ENCODE measurements around the gene TMEM59L. TPM values are rescaled to one million over a fixed set of nuclear protein-coding genes. Genes with fewer than 3 reads are reported as not detected.

TMEM59L gene
- total RNA-seq, 2 experiments from 2014 or later = not detected

GRCh38 chr19:18629166-18630088 lies 16.8 kb downstream of the TMEM59L start:
- ChIA-PET CTCF (no interaction called here), POLR2A (no interaction called here)

- POLR2A ChIA-PET = no interaction called here
- CTCF ChIA-PET = no interaction called here
Measured at GRCh38 chr19:18633321-18633720, 20.7 kb downstream of the TMEM59L start.

GRCh38 chr19:18634612-18635297 lies 22.1 kb downstream of the TMEM59L start:
- POLR2A ChIA-PET = no interaction called here
- CTCF ChIA-PET = interaction anchor here (1.1 kb wide), 1 partner anchor 45 kb away, joined by 3 read pairs; no protein-coding TSS in a partner anchor

- POLR2A ChIA-PET = interaction anchor here (1.7 kb wide), 1 partner anchor 196 kb away, joined by 3 read pairs; the partner anchor contains the start of gene UPF1
Measured at GRCh38 chr19:18635831-18636182, 23.1 kb downstream of the TMEM59L start.

GRCh38 chr19:18636183-18636968 lies 23.7 kb downstream of the TMEM59L start:
- ChIA-PET CTCF (no interaction called here), POLR2A (interaction anchor here (1.7 kb wide), 1 partner anchor 196 kb away, joined by 3 read pairs; the partner anchor contains the start of gene UPF1)

More at GRCh38 chr19:18635831-18636182, 23.1 kb downstream of the TMEM59L start:
- CTCF ChIA-PET = interaction anchor here (1.1 kb wide), 1 partner anchor 46 kb away, joined by 3 read pairs; no protein-coding TSS in a partner anchor

- POLR2A ChIA-PET = interaction anchor here (1.7 kb wide), 1 partner anchor 195 kb away, joined by 3 read pairs; the partner anchor contains the start of gene UPF1
- CTCF ChIA-PET = no interaction called here
Measured at GRCh38 chr19:18636969-18637629, 24.4 kb downstream of the TMEM59L start, which contains the start of gene KLHL26. TSS of gene KLHL26 (plus strand) at chr19:18637028. CDS start at chr19:18637055, 27 bp downstream.

GRCh38 chr19:18637673-18638630 lies 25.3 kb downstream of the TMEM59L start:
- POLR2A ChIA-PET = no interaction called here
- CTCF ChIA-PET = interaction anchor here (0.6 kb wide), 1 partner anchor 68 kb away, joined by 3 read pairs; no protein-coding TSS in a partner anchor

GRCh38 chr19:18639706-18640243 lies 27.1 kb downstream of the TMEM59L start:
- POLR2A ChIA-PET = interaction anchor here (0.6 kb wide), 1 partner anchor 89 kb away, joined by 7 read pairs; no protein-coding TSS in a partner anchor
- CTCF ChIA-PET = no interaction called here

GRCh38 chr19:18644196-18645034 lies 31.7 kb downstream of the TMEM59L start:
- ChIA-PET POLR2A (no interaction called here), CTCF (interaction anchor here (0.6 kb wide), 1 partner anchor 707 kb away, joined by 3 read pairs; no protein-coding TSS in a partner anchor)

GRCh38 chr19:18645035-18645511 lies 32.4 kb downstream of the TMEM59L start:
- ChIA-PET CTCF (interaction anchor here (0.6 kb wide), 1 partner anchor 707 kb away, joined by 3 read pairs; no protein-coding TSS in a partner anchor), POLR2A (no interaction called here)

- POLR2A ChIA-PET = no interaction called here
Measured at GRCh38 chr19:18646535-18647370, 34.1 kb downstream of the TMEM59L start.

GRCh38 chr19:18647371-18647767 lies 34.7 kb downstream of the TMEM59L start:
- CTCF ChIA-PET = no interaction called here
- POLR2A ChIA-PET = no interaction called here

More at GRCh38 chr19:18646535-18647370, 34.1 kb downstream of the TMEM59L start:
- CTCF ChIA-PET = no interaction called here

- ChIA-PET CTCF (no interaction called here), POLR2A (no interaction called here)
Measured at GRCh38 chr19:18647807-18648206, 35.1 kb downstream of the TMEM59L start.

- ChIA-PET POLR2A (no interaction called here), CTCF (interaction anchor here (1.5 kb wide), 1 partner anchor 55 kb away, joined by 4 read pairs; no protein-coding TSS in a partner anchor)
Measured at GRCh38 chr19:18648973-18649315, 36.3 kb downstream of the TMEM59L start.

GRCh38 chr19:18649371-18650020 lies 36.8 kb downstream of the TMEM59L start:
- ChIA-PET POLR2A (no interaction called here), CTCF (interaction anchor here (1.5 kb wide), 1 partner anchor 56 kb away, joined by 4 read pairs; no protein-coding TSS in a partner anchor)
